H9 (cell line): Measurements from ENCODE around the gene CT45A10. TPM values are rescaled to one million over a fixed set of nuclear protein-coding genes. Genes with fewer than 3 reads are reported as not detected.
"Not testable (repeated sequence)": the region's sequence is repeated elsewhere in the genome, so short reads cannot be mapped to it uniquely, and the experiment has no call there.

ENCODE experiments used
- DNase-seq: peaks from one replicate; pipeline ENCODE4 v3.0.0-alpha.2; 2017
- H2AFZ ChIP-seq: one replicate; pipeline ENCODE4 v1.6.1; 2013; ENCODE audit warnings: mild to moderate bottlenecking, low read length, control low read depth, moderate library complexity
- H2AK5ac ChIP-seq: 2 replicates; pipeline ENCODE4 v1.6.1; 2013; ENCODE audit warnings: low read length, control low read depth, mixed read lengths; ENCODE audit not compliant: insufficient read length
- H2BK120ac ChIP-seq: one replicate; pipeline ENCODE4 v1.6.1; 2013; ENCODE audit warnings: low read depth, mild to moderate bottlenecking, low read length, control low read depth, inconsistent platforms; ENCODE audit not compliant: poor library complexity, severe bottlenecking
- H2BK12ac ChIP-seq: 2 replicates; pipeline ENCODE4 v1.6.1; 2013; ENCODE audit warnings: low read length, control low read depth, mixed read lengths, low read depth; ENCODE audit not compliant: insufficient read length
- H2BK15ac ChIP-seq: 2 replicates; pipeline ENCODE4 v1.6.1; 2013; ENCODE audit warnings: low read depth, low read length, control low read depth
- H2BK20ac ChIP-seq: one replicate; pipeline ENCODE4 v1.6.1; 2013; ENCODE audit warnings: low read depth, mild to moderate bottlenecking, low read length, control low read depth, inconsistent platforms; ENCODE audit not compliant: poor library complexity, severe bottlenecking
- H2BK5ac ChIP-seq: 2 replicates; pipeline ENCODE4 v1.6.1; 2013; ENCODE audit warnings: low read length, control low read depth, mixed read lengths; ENCODE audit not compliant: insufficient read length
- H3K14ac ChIP-seq: 2 replicates; pipeline ENCODE4 v1.6.1; 2013; ENCODE audit warnings: low read length, control low read depth; ENCODE audit not compliant: insufficient read depth
- H3K18ac ChIP-seq: 2 replicates; pipeline ENCODE4 v1.6.1; 2013; ENCODE audit warnings: low read depth, mild to moderate bottlenecking, mixed read lengths, low read length, control low read depth; ENCODE audit not compliant: insufficient read length
- H3K23ac ChIP-seq: 2 replicates; pipeline ENCODE4 v1.6.1; 2013; ENCODE audit warnings: low read length, control low read depth, mixed read lengths, low read depth; ENCODE audit not compliant: insufficient read length
- H3K23me2 ChIP-seq: 2 replicates; pipeline ENCODE4 v1.6.1; 2013; ENCODE audit warnings: low read depth, mild to moderate bottlenecking, mixed read lengths, low read length, control low read depth; ENCODE audit not compliant: insufficient read length, poor library complexity, severe bottlenecking
- H3K27ac ChIP-seq: 2 replicates; pipeline ENCODE4 v1.5.1; 2013; ENCODE audit warnings: low read length, control low read depth, mixed read lengths, low read depth; ENCODE audit not compliant: insufficient read length
- H3K27me3 ChIP-seq: 2 replicates; pipeline ENCODE4 v1.6.1; 2013; ENCODE audit warnings: low read length, control low read depth, inconsistent platforms; ENCODE audit not compliant: insufficient read depth
- H3K4ac ChIP-seq: 2 replicates; pipeline ENCODE4 v1.6.1; 2013; ENCODE audit warnings: low read depth, mild to moderate bottlenecking, control low read depth, inconsistent platforms, low read length, moderate library complexity
- H3K4me1 ChIP-seq: 2 replicates; pipeline ENCODE4 v1.6.1; 2013; ENCODE audit warnings: low read length, control low read depth, inconsistent platforms; ENCODE audit not compliant: insufficient read depth
- H3K4me2 ChIP-seq: 2 replicates; pipeline ENCODE4 v1.6.1; 2013; ENCODE audit warnings: low read length, control low read depth, mixed read lengths; ENCODE audit not compliant: insufficient read length, insufficient read depth
- H3K56ac ChIP-seq: 2 replicates; pipeline ENCODE4 v1.6.1; 2013; ENCODE audit warnings: low read depth, mild to moderate bottlenecking, mixed read lengths, low read length, control low read depth; ENCODE audit not compliant: insufficient read length
- H3K79me1 ChIP-seq: 2 replicates; pipeline ENCODE4 v1.6.1; 2013; ENCODE audit warnings: low read depth, mild to moderate bottlenecking, moderate library complexity, low read length, control low read depth, inconsistent platforms; ENCODE audit not compliant: insufficient read depth, poor library complexity, severe bottlenecking
- H3K79me2 ChIP-seq: 2 replicates; pipeline ENCODE4 v1.6.1; 2013; ENCODE audit warnings: low read length, control low read depth, inconsistent platforms; ENCODE audit not compliant: insufficient read depth
- H3K9ac ChIP-seq: 2 replicates; pipeline ENCODE4 v1.6.1; 2013; ENCODE audit warnings: low read length, control low read depth, mixed read lengths; ENCODE audit not compliant: insufficient read length; ENCODE audit errors: extremely low read depth
- H3K9me3 ChIP-seq: one replicate; pipeline ENCODE4 v1.6.1; 2013; ENCODE audit warnings: low read depth, low read length, inconsistent platforms; ENCODE audit not compliant: control insufficient read depth
- H3T11ph ChIP-seq: one replicate; pipeline ENCODE4 v1.6.1; 2013; ENCODE audit warnings: mild to moderate bottlenecking, low read length, control low read depth, inconsistent platforms
- H4K20me1 ChIP-seq: one replicate; pipeline ENCODE4 v1.6.1; 2013; ENCODE audit not compliant: control insufficient read depth, insufficient read length, insufficient read depth
- H4K5ac ChIP-seq: 2 replicates; pipeline ENCODE4 v1.6.1; 2013; ENCODE audit warnings: low read depth, mild to moderate bottlenecking, mixed read lengths, low read length, control low read depth; ENCODE audit not compliant: insufficient read length
- H4K8ac ChIP-seq: replicated peaks from 2 replicates; pipeline ENCODE4 v1.6.1; 2013; ENCODE audit warnings: low read length, control low read depth, mixed read lengths, low read depth; ENCODE audit not compliant: insufficient read length
- H4K91ac ChIP-seq: 2 replicates; pipeline ENCODE4 v1.6.1; 2013; ENCODE audit warnings: low read depth, mild to moderate bottlenecking, moderate library complexity, mixed read lengths, low read length, control low read depth; ENCODE audit not compliant: insufficient read length
- H3K27ac Mint-ChIP-seq, 3 experiments: 2 replicates in 2 of 3; 3 replicates in 1 of 3; pipeline ENCODE4 v1.8.0; 2020 to 2021; ENCODE audit warnings: mixed read lengths in 3 of 3, mild to moderate bottlenecking in 1 of 3, moderate library complexity in 1 of 3
- H3K27me3 Mint-ChIP-seq: 2 replicates; pipeline ENCODE4 v1.8.0; 2021; ENCODE audit warnings: low read depth, mild to moderate bottlenecking, moderate library complexity, mixed read lengths
- H3K36me3 Mint-ChIP-seq, 3 experiments: 2 replicates in 2 of 3; 3 replicates in 1 of 3; pipeline ENCODE4 v1.8.0; 2020 to 2021; ENCODE audit warnings: low read depth in 3 of 3, mixed read lengths in 3 of 3; ENCODE audit not compliant: insufficient read depth in 1 of 3
- H3K4me1 Mint-ChIP-seq, 2 experiments: 2 replicates each; pipeline ENCODE4 v1.8.0; 2020; ENCODE audit warnings: mixed read lengths in 2 of 2
- H3K4me3 Mint-ChIP-seq, 2 experiments: 2 replicates in 1 of 2; 3 replicates in 1 of 2; pipeline ENCODE4 v1.8.0; 2020 to 2021; ENCODE audit warnings: mild to moderate bottlenecking in 2 of 2, mixed read lengths in 2 of 2, moderate library complexity in 1 of 2
- H3K9me3 Mint-ChIP-seq, 2 experiments: 2 replicates in 1 of 2; 3 replicates in 1 of 2; pipeline ENCODE4 v1.8.0; 2020; ENCODE audit warnings: mild to moderate bottlenecking in 2 of 2, mixed read lengths in 2 of 2, moderate library complexity in 1 of 2
- CTCF ChIP-seq: fragments of 200-600 bp; sonication (generic); conservative IDR thresholded peaks from 3 replicates; pipeline ENCODE4 v1.8.0; 2021; ENCODE audit warnings: antibody characterized with exemption, mild to moderate bottlenecking
- WGBS: extraction: QIAGEN DNeasy Blood & Tissue Kit; methylation state at CpG from one replicate; pipeline ENCODE4 v1.1.7; 2013; ENCODE audit warnings: missing lambda C conversion rate, low lambda C conversion rate, mixed read lengths; ENCODE audit not compliant: insufficient read length; ENCODE audit errors: extremely low coverage; 5-methylcytosine and 5-hydroxymethylcytosine counted together
- total RNA-seq: library from RNA; stranded (reverse); gene quantifications from 2 replicates; pipeline ENCODE4 v1.2.1, GENCODE V29; 2021

CT45A10 gene
- total RNA-seq, 1 experiment from 2014 or later: not detected

- H3K9me3 Mint-ChIP-seq: peaks cover 70 to 82% of the 10 kb centered on the region in 2 experiments
- Histone ChIP-seq H3K27me3 (no peaks in the 10 kb centered on the region), H2BK20ac (no peak overlapping the region), H4K5ac (no peak overlapping the region), H3K9me3 (peaks cover 24% of the 10 kb centered on the region), H3K23ac (no peak overlapping the region), H2BK120ac (no peak overlapping the region), H3K27ac (no peak overlapping the region), H2AFZ (no peak overlapping the region), H3K18ac (no peak overlapping the region), H3K79me2 (no peaks in the 10 kb centered on the region), H3K23me2 (no peaks in the 10 kb centered on the region), H2BK5ac (no peak overlapping the region), H3K4ac (no peak overlapping the region), H2BK12ac (no peak overlapping the region), H4K8ac (no peak overlapping the region), H2BK15ac (no peak overlapping the region), H3K4me1 (no peaks in the 10 kb centered on the region), H4K20me1 (no peaks in the 10 kb centered on the region), H3K4me2 (no peak overlapping the region), H4K91ac (no peak overlapping the region), H3K56ac (no peak overlapping the region), H3K14ac (no peak overlapping the region), H2AK5ac (no peak overlapping the region), H3K9ac (no peak overlapping the region), H3K79me1 (no peaks in the 10 kb centered on the region), H3T11ph (no peak overlapping the region)
- no peak overlapping the region for H3K27ac Mint-ChIP-seq
- WGBS: no CpG with 5 or more reads among the region's 5 CpGs
- H3K4me3 Mint-ChIP-seq: no peak overlapping the region
- no peaks in the 10 kb centered on the region; the same call in 1 of the 2 replicates for H3K27me3 Mint-ChIP-seq
- peaks cover 0 to 6% (median 0%) of the 10 kb centered on the region in 3 experiments; a peak in 3 of 7 replicates for H3K36me3 Mint-ChIP-seq
- DNase-seq: peak; percentile 31
- H3K4me1 Mint-ChIP-seq: no peaks in the 10 kb centered on the region
- peak; percentile 51; the same call in 1 of the 3 replicates for TF ChIP-seq CTCF
Observed at GRCh38 chrX:135923353-135923752, 30.1 kb upstream of the CT45A10 start.

- not testable (repeated sequence) for H2AK5ac ChIP-seq, H2BK120ac ChIP-seq, H3K23me2 ChIP-seq, H4K20me1 ChIP-seq, H3K27ac ChIP-seq, H3K23ac ChIP-seq, H3K4me1 Mint-ChIP-seq, H3K79me2 ChIP-seq, H3K36me3 Mint-ChIP-seq, H3K14ac ChIP-seq, H4K5ac ChIP-seq, H2AFZ ChIP-seq, H3T11ph ChIP-seq, H3K79me1 ChIP-seq, H3K56ac ChIP-seq, H2BK5ac ChIP-seq, H3K9ac ChIP-seq, H2BK20ac ChIP-seq, H3K27ac Mint-ChIP-seq, H3K18ac ChIP-seq, H3K27me3 Mint-ChIP-seq, DNase-seq, H3K4me2 ChIP-seq, H4K8ac ChIP-seq, H4K91ac ChIP-seq, H3K4ac ChIP-seq, H3K4me1 ChIP-seq, H3K4me3 Mint-ChIP-seq, H2BK12ac ChIP-seq, H2BK15ac ChIP-seq, H3K27me3 ChIP-seq
- H3K9me3 Mint-ChIP-seq: peaks cover 80 to 89% of the 10 kb centered on the region in 2 experiments
- H3K9me3 ChIP-seq: peaks cover 37% of the 10 kb centered on the region
- no CpG with 5 or more reads among the region's 1 CpG for WGBS
Observed at GRCh38 chrX:135920516-135920915, 27.3 kb upstream of the CT45A10 start.
